ENCODE measurements around the gene DNER. TPM values are rescaled to one million over a fixed set of nuclear protein-coding genes. Genes with fewer than 3 reads are reported as not detected.

Gene DNER
- total RNA-seq, 1 donor from 2014 or later: 1.2 TPM

- no peak for DNase-seq
- Histone ChIP-seq H3K4me1 (no peaks in the 10 kb centered on the region), H3K4me3 (no peak overlapping the region), H3K36me3 (no peaks in the 10 kb centered on the region), H3K27me3 (ENCODE audit: low read depth) (no peaks in the 10 kb centered on the region), H3K9me3 (no peaks in the 10 kb centered on the region), H3K27ac (no peak overlapping the region)
- intact Hi-C loops (cut with DNase I): no loop called here
- TF ChIP-seq CTCF (IDR thresholded peaks at IDR 0.05): no peak
- ATAC-seq: no peak
Measured at GRCh38 chr2:229477269-229477755, 237.0 kb downstream of the DNER start.

- H3K4me3 ChIP-seq: no peak overlapping the region
- intact Hi-C loops (cut with DNase I): no loop called here
- no peak for DNase-seq
- H3K27ac ChIP-seq: no peak overlapping the region
- no peak for TF ChIP-seq CTCF (IDR thresholded peaks at IDR 0.05)
- ATAC-seq: peak in 1 of 2 donors; percentile 59
- no peaks in the 10 kb centered on the region for H3K9me3 ChIP-seq
- H3K27me3 ChIP-seq (ENCODE audit: low read depth): no peaks in the 10 kb centered on the region
- no peaks in the 10 kb centered on the region for H3K4me1 ChIP-seq
- H3K36me3 ChIP-seq: no peaks in the 10 kb centered on the region
Measured at GRCh38 chr2:229475778-229476177, 238.6 kb downstream of the DNER start.

- Histone ChIP-seq H3K27ac (no peak overlapping the region), H3K4me1 (no peaks in the 10 kb centered on the region), H3K4me3 (no peak overlapping the region), H3K27me3 (ENCODE audit: low read depth) (no peaks in the 10 kb centered on the region), H3K9me3 (no peaks in the 10 kb centered on the region), H3K36me3 (no peaks in the 10 kb centered on the region)
- no peak for DNase-seq
- intact Hi-C loops (cut with DNase I): no loop called here
- TF ChIP-seq CTCF (IDR thresholded peaks at IDR 0.05): no peak
- peak; percentile 78 to 85 for ATAC-seq
Measured at GRCh38 chr2:229474125-229474524, 240.2 kb downstream of the DNER start.

- Histone ChIP-seq H3K4me3 (no peak overlapping the region), H3K4me1 (no peaks in the 10 kb centered on the region), H3K9me3 (no peaks in the 10 kb centered on the region), H3K27me3 (ENCODE audit: low read depth) (no peaks in the 10 kb centered on the region), H3K27ac (no peak overlapping the region), H3K36me3 (no peaks in the 10 kb centered on the region)
- intact Hi-C loops (cut with DNase I): no loop called here
- ATAC-seq (no peak), DNase-seq (no peak)
- no peak for TF ChIP-seq CTCF (IDR thresholded peaks at IDR 0.05)
Measured at GRCh38 chr2:229470781-229471180, 243.6 kb downstream of the DNER start.

GRCh38 chr2:229467783-229468182, 246.6 kb downstream of the DNER start:
- no peak overlapping the region for H3K4me3 ChIP-seq
- ATAC-seq (no peak), DNase-seq (no peak)
- no peaks in the 10 kb centered on the region for H3K27me3 ChIP-seq (ENCODE audit: low read depth)
- no peaks in the 10 kb centered on the region for H3K9me3 ChIP-seq
- H3K36me3 ChIP-seq: no peaks in the 10 kb centered on the region
- intact Hi-C loops (cut with DNase I): no loop called here
- no peaks in the 10 kb centered on the region for H3K4me1 ChIP-seq
- TF ChIP-seq CTCF (IDR thresholded peaks at IDR 0.05): no peak
- H3K27ac ChIP-seq: no peak overlapping the region
